ENCODE results near the gene BHLHE41. TPM values are rescaled to one million over a fixed set of nuclear protein-coding genes. Genes with fewer than 3 reads are reported as not detected.

Gene BHLHE41
- total RNA-seq, 3 donors from 2014 or later: 0.05 to 0.28 TPM; not detected in 1

DNA sequence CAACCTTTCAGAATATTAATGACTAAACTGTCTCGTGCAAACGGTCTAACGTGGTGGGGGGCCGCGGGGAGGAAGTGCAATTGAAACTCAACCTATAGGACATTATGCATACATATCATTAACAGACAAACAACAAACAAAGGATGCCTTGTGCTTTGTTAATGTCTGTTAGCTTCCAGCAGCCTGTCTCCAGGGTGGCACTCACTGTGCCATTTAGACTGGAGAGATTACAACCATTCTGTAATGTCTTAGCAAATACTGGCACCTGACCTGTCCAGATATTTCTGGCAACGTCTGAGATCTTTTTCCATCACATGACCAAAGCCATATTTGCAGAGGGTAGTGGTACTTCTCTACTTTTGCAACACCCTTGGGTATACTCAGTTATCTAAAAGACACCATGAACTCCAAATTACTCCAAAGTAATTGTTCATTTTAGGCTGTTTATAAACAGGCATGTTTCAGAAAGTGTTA is 11.6 kb downstream of the BHLHE41 start:
- no peaks in the 10 kb centered on the region for H3K36me3 Mint-ChIP-seq (ENCODE audit: insufficient read depth)
- DNase-seq (no peak), ATAC-seq (no peak)
- H3K4me1 Mint-ChIP-seq (ENCODE audit: low read depth): peaks cover 6% of the 10 kb centered on the region
- peaks cover 42% of the 10 kb centered on the region for H3K27me3 Mint-ChIP-seq (ENCODE audit: low read depth)
- no peaks in the 10 kb centered on the region for H3K9me3 Mint-ChIP-seq
- peak overlapping the region; percentile 72 for H3K4me3 Mint-ChIP-seq

- peaks cover 6% of the 10 kb centered on the region for H3K4me1 Mint-ChIP-seq (ENCODE audit: low read depth)
- DNase-seq: no peak
- no peak overlapping the region for H3K4me3 Mint-ChIP-seq
- no peaks in the 10 kb centered on the region for H3K9me3 Mint-ChIP-seq
- H3K27me3 Mint-ChIP-seq (ENCODE audit: low read depth): peaks cover 46% of the 10 kb centered on the region
- ATAC-seq: no peak
- H3K36me3 Mint-ChIP-seq (ENCODE audit: insufficient read depth): no peaks in the 10 kb centered on the region
Measured at GRCh38 chr12:26112703-26113147, 12.1 kb downstream of the BHLHE41 start.

DNA sequence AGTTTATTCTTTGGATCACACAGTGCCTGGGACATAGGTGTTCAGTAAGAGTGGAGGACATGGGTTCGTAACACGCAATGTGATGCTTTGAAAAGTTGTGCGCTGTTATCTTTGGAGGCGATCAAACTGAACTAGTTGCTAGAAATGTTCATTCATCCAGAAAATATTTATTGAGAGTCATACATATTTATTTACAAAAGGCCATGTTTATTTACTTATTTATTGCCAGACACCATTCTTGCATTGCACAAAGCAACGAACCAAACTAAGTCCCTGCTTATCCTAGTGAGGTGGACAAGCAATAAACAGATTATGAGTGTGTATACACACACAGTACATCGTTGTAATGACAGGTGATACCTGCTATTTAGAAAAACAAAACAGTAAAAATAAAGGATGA is 12.6 kb downstream of the BHLHE41 start:
- Mint-ChIP-seq H3K27me3 (ENCODE audit: low read depth) (peaks cover 46% of the 10 kb centered on the region), H3K36me3 (ENCODE audit: insufficient read depth) (no peaks in the 10 kb centered on the region), H3K4me3 (no peak overlapping the region), H3K9me3 (no peaks in the 10 kb centered on the region), H3K4me1 (ENCODE audit: low read depth) (peaks cover 6% of the 10 kb centered on the region)
- ATAC-seq (no peak), DNase-seq (no peak)

GRCh38 chr12:26109343-26109881 is 15.4 kb downstream of the BHLHE41 start:
- peaks cover 6% of the 10 kb centered on the region for H3K4me1 Mint-ChIP-seq (ENCODE audit: low read depth)
- peaks cover 41% of the 10 kb centered on the region for H3K27me3 Mint-ChIP-seq (ENCODE audit: low read depth)
- no peak overlapping the region for H3K4me3 Mint-ChIP-seq
- no peaks in the 10 kb centered on the region for H3K36me3 Mint-ChIP-seq (ENCODE audit: insufficient read depth)
- ATAC-seq (no peak), DNase-seq (no peak)
- no peaks in the 10 kb centered on the region for H3K9me3 Mint-ChIP-seq

DNA sequence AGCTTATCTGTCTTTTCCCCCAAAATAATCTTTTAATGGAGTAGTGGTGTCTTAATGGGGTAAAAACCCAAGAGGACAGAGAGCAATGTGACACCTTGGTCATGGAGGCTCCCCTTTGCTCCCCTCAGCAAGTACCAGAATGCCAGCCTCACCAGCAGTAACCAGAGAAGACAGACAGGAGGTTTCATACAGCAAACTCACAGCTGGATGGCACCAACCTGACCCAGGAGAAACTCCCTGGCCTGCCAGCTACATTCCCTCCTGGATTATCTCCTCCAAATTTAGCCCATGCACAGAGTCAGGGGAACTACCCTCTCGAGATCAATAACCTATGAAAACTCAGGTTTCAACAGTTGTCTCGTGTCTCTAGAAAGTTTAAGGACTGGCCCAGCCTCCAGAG is 15.9 kb downstream of the BHLHE41 start:
- Mint-ChIP-seq H3K4me1 (ENCODE audit: low read depth) (peaks cover 6% of the 10 kb centered on the region), H3K4me3 (no peak overlapping the region), H3K27me3 (ENCODE audit: low read depth) (peaks cover 41% of the 10 kb centered on the region), H3K36me3 (ENCODE audit: insufficient read depth) (no peaks in the 10 kb centered on the region), H3K9me3 (no peaks in the 10 kb centered on the region)
- no peak for ATAC-seq
- DNase-seq: no peak

DNA sequence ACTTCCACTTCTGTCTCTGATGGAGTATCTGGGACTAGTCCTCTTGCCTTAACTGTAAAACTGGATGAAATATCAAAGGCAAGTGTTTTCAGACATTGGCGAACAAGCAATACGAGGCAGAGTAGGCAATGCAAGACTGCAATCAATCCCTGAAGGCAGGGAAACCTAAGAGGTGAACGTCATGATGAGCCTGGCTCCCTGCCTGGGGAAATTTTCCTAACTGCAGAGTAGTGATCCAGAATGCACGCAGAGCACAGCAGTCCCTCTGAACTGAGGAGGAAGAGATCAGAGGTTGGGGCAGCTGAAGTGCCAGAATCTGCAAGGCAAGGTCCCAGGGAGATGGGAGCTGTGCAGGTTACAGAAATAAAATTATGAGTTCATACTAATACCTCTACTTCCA is 18.5 kb downstream of the BHLHE41 start:
- no peak for ATAC-seq
- DNase-seq: no peak
- H3K27me3 Mint-ChIP-seq (ENCODE audit: low read depth): peaks cover 26% of the 10 kb centered on the region
- no peaks in the 10 kb centered on the region for H3K36me3 Mint-ChIP-seq (ENCODE audit: insufficient read depth)
- no peaks in the 10 kb centered on the region for H3K4me1 Mint-ChIP-seq (ENCODE audit: low read depth)
- H3K9me3 Mint-ChIP-seq: no peaks in the 10 kb centered on the region
- H3K4me3 Mint-ChIP-seq: no peak overlapping the region

- H3K4me1 Mint-ChIP-seq (ENCODE audit: low read depth): no peaks in the 10 kb centered on the region
- no peaks in the 10 kb centered on the region for H3K9me3 Mint-ChIP-seq
- peaks cover 27% of the 10 kb centered on the region for H3K27me3 Mint-ChIP-seq (ENCODE audit: low read depth)
- H3K36me3 Mint-ChIP-seq (ENCODE audit: insufficient read depth): no peaks in the 10 kb centered on the region
- DNase-seq (no peak), ATAC-seq (no peak)
- no peak overlapping the region for H3K4me3 Mint-ChIP-seq
Measured at GRCh38 chr12:26102953-26103352, 21.9 kb downstream of the BHLHE41 start.

DNA sequence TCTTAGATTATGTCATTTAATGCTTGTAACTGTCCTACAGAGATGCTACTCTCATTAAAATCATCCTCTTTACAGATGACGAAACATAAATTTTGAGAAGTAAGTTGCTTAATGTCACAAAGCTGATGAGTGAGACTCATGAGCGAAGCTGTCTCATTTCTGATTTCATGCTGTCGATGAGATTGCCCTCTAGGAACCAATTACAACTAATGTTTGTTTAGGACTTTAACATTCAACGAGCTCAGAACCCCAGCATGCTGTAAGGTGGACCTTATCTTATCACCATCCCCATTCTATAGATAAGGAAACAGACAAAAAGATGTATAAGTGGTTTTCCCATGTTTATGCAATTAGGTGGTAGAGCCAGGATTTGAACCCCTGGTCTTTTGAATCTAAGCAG is 23.1 kb downstream of the BHLHE41 start:
- H3K36me3 Mint-ChIP-seq (ENCODE audit: insufficient read depth): no peaks in the 10 kb centered on the region
- DNase-seq (no peak), ATAC-seq (no peak)
- H3K4me1 Mint-ChIP-seq (ENCODE audit: low read depth): no peaks in the 10 kb centered on the region
- H3K9me3 Mint-ChIP-seq: no peaks in the 10 kb centered on the region
- no peak overlapping the region for H3K4me3 Mint-ChIP-seq
- peaks cover 22% of the 10 kb centered on the region for H3K27me3 Mint-ChIP-seq (ENCODE audit: low read depth)

DNA sequence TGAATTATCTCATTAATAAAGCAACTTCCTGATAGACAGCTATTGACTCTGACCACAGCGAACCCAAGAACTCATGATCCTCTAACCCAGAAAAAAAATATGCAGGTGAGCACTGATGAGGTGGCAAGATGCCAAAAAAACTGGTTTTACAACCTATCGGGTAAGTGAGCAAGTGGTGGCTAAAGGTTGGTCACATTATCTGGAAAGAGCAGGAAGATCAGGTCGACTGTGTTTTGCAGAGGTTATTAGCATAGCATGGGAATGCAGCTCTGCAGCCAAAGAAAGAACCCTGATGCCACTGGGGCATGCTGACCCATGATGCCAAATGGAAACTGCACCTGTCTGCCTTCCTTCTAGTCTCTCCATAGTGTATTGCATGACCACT is 23.5 kb downstream of the BHLHE41 start:
- Mint-ChIP-seq H3K27me3 (ENCODE audit: low read depth) (peaks cover 21% of the 10 kb centered on the region), H3K9me3 (no peaks in the 10 kb centered on the region), H3K4me3 (no peak overlapping the region)

GRCh38 chr12:26100666-26101349 is 24.0 kb downstream of the BHLHE41 start:
- no peak for ATAC-seq

More for the DNA sequence above, 23.5 kb downstream of the BHLHE41 start:
- DNase-seq (no peak), ATAC-seq (no peak)
- no peaks in the 10 kb centered on the region for H3K4me1 Mint-ChIP-seq (ENCODE audit: low read depth)
- H3K36me3 Mint-ChIP-seq (ENCODE audit: insufficient read depth): no peaks in the 10 kb centered on the region

DNA sequence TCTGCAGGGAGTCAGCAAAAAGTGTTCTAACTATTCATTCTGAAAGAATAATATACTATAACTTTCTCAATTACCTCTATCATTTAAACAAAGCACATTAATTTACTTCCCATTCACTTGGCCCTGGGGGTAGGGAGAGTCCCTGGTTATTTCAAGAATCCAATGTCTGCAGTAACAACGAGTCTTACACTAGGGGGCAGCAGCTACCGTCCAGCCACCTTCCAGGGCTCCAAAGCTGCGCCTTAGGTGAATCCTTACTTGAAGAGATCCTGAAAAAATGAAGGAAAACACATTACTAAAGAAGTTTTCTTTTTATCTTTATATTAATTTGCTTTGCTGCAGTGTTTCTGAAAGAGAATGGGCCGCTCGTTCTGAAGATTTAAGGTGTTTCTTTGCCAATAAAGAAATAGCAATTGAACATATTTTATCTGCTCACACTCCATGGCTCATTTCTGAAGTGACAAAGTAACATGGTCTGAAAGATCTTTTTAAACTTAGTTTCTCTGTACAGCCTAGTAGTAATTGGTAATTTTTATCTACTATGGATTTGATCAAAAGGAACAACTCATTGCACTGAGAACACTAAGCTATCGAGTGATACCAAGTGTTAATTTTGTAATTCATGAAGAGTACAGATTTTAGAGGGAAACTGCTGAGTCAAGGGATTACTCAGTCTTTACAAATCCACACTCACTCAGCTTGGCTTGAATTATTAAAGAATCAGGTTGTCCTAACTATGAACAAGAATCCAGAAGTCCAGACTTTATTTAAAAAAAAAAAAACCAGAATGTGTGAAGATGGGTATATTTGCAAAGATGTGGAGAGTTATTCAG is 27.6 kb downstream of the BHLHE41 start:
- H3K27me3 Mint-ChIP-seq (ENCODE audit: low read depth): peaks cover 14% of the 10 kb centered on the region
- DNase-seq: peak; percentile 41
- H3K36me3 Mint-ChIP-seq (ENCODE audit: insufficient read depth): no peaks in the 10 kb centered on the region
- no peak overlapping the region for H3K4me3 Mint-ChIP-seq
- ATAC-seq: peak; percentile 85
- H3K4me1 Mint-ChIP-seq (ENCODE audit: low read depth): no peaks in the 10 kb centered on the region
- H3K9me3 Mint-ChIP-seq: no peaks in the 10 kb centered on the region

More at GRCh38 chr12:26100666-26101349, 24.0 kb downstream of the BHLHE41 start:
- H3K27me3 Mint-ChIP-seq (ENCODE audit: low read depth): peaks cover 19% of the 10 kb centered on the region
- H3K4me1 Mint-ChIP-seq (ENCODE audit: low read depth): no peaks in the 10 kb centered on the region
- H3K4me3 Mint-ChIP-seq: no peak overlapping the region
- DNase-seq: no peak
- H3K36me3 Mint-ChIP-seq (ENCODE audit: insufficient read depth): no peaks in the 10 kb centered on the region
- H3K9me3 Mint-ChIP-seq: no peaks in the 10 kb centered on the region

DNA sequence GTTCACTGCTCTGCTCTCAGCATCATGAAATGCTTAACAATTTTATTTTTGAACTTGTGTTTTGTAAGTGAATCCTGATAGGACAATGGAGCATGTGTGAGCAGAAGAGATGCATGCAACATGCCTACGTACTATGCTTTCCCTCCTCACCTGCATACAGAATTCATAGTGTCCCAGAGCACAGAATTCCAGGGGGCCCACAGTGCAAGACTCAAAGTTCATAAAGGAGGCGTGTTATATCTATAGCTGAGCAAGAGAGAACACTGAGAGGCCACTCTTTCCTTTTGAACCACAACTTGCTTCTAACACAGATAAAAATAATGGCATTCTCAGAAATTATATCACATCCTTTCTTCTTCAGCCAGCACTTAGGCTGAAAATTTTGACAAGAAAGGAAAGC is 28.8 kb downstream of the BHLHE41 start:
- no peaks in the 10 kb centered on the region for H3K9me3 Mint-ChIP-seq
- DNase-seq (no peak), ATAC-seq (no peak)
- H3K27me3 Mint-ChIP-seq (ENCODE audit: low read depth): peaks cover 14% of the 10 kb centered on the region
- no peaks in the 10 kb centered on the region for H3K4me1 Mint-ChIP-seq (ENCODE audit: low read depth)
- no peaks in the 10 kb centered on the region for H3K36me3 Mint-ChIP-seq (ENCODE audit: insufficient read depth)
- no peak overlapping the region for H3K4me3 Mint-ChIP-seq

DNA sequence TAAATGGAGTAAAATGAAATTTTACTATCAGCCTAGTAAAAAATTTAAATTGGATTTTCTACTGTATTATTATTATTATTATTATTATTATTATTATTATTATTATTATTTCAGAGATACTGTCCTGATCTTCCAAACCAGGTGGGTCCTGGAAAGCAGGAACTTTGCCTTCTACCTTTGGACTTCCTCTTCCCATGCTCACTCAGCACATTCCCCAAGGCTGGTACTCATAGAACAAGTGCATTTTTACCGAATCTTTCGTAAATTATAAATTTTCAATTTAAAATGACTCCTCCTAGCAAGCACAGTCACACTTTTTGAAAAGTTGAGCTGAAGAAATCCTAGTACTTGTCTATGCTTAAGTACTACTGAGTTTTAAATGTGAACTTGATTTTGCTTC is 29.7 kb downstream of the BHLHE41 start:
- H3K9me3 Mint-ChIP-seq: no peaks in the 10 kb centered on the region

GRCh38 chr12:26092346-26093105 is 32.3 kb downstream of the BHLHE41 start:
- H3K9me3 Mint-ChIP-seq: no peaks in the 10 kb centered on the region
- no peak overlapping the region for H3K4me3 Mint-ChIP-seq
- DNase-seq (no peak), ATAC-seq (no peak)
- peaks cover 2% of the 10 kb centered on the region for H3K27me3 Mint-ChIP-seq (ENCODE audit: low read depth)
- H3K4me1 Mint-ChIP-seq (ENCODE audit: low read depth): no peaks in the 10 kb centered on the region
- H3K36me3 Mint-ChIP-seq (ENCODE audit: insufficient read depth): no peaks in the 10 kb centered on the region

More for the DNA sequence above, 29.7 kb downstream of the BHLHE41 start:
- no peaks in the 10 kb centered on the region for H3K4me1 Mint-ChIP-seq (ENCODE audit: low read depth)
- no peaks in the 10 kb centered on the region for H3K36me3 Mint-ChIP-seq (ENCODE audit: insufficient read depth)
- H3K27me3 Mint-ChIP-seq (ENCODE audit: low read depth): peaks cover 11% of the 10 kb centered on the region
- ATAC-seq (no peak), DNase-seq (no peak)
- H3K4me3 Mint-ChIP-seq: no peak overlapping the region
